DMS53 treated with DMSO at 0.1 percent for 48 hours (cell line): ENCODE data around the gene FAM181B.
"Not testable (repeated sequence)": the region's sequence is repeated elsewhere in the genome, so short reads cannot be mapped to it uniquely, and the experiment has no call there.

Experiments used
- DNase-seq: peaks from one replicate; lab custom pipeline; 2025; ENCODE audit not compliant: unreplicated experiment; lab: John Stamatoyannopoulos, UW

FAM181B gene

GRCh38 chr11:82732734-82733443 is 775 bp downstream of the FAM181B start:
- DNase-seq = peak; percentile 67

- DNase-seq = no peak
Observed at GRCh38 chr11:82732348-82732733, 1.3 kb downstream of the FAM181B start.

GRCh38 chr11:82731691-82732277 is 1.9 kb downstream of the FAM181B start:
- DNase-seq = no peak

GRCh38 chr11:82730754-82731153 is 2.9 kb downstream of the FAM181B start:
- no peak for DNase-seq

GRCh38 chr11:82730286-82730685 is 3.4 kb downstream of the FAM181B start:
- no peak for DNase-seq

GRCh38 chr11:82724026-82724425 is 9.6 kb downstream of the FAM181B start:
- DNase-seq = no peak

- no peak for DNase-seq
Observed at GRCh38 chr11:82722231-82722630, 11.4 kb downstream of the FAM181B start.

GRCh38 chr11:82720267-82721065 is 13.2 kb downstream of the FAM181B start:
- no peak for DNase-seq

GRCh38 chr11:82719361-82720105 is 14.1 kb downstream of the FAM181B start:
- no peak for DNase-seq

- no peak for DNase-seq
Observed at GRCh38 chr11:82718821-82719220, 14.8 kb downstream of the FAM181B start.

GRCh38 chr11:82718307-82718706 is 15.4 kb downstream of the FAM181B start:
- peak; percentile 84 for DNase-seq

- no peak for DNase-seq
Observed at GRCh38 chr11:82714346-82715174, 19.1 kb downstream of the FAM181B start.

- DNase-seq = no peak
Observed at GRCh38 chr11:82711648-82712047, 22.0 kb downstream of the FAM181B start.

GRCh38 chr11:82703796-82704195 is 29.9 kb downstream of the FAM181B start:
- DNase-seq = no peak

GRCh38 chr11:82703226-82703625 is 30.4 kb downstream of the FAM181B start:
- no peak for DNase-seq

- DNase-seq = peak; percentile 42
Observed at GRCh38 chr11:82701847-82702520, 31.7 kb downstream of the FAM181B start.

- no peak for DNase-seq
Observed at GRCh38 chr11:82698576-82699352, 34.9 kb downstream of the FAM181B start.

- DNase-seq = no peak
Observed at GRCh38 chr11:82692981-82693380, 40.7 kb downstream of the FAM181B start.

GRCh38 chr11:82689347-82689746 is 44.3 kb downstream of the FAM181B start:
- not testable (repeated sequence) for DNase-seq
